ENCODE results near the gene ZGRF1. TPM values are rescaled to one million over a fixed set of nuclear protein-coding genes. Genes with fewer than 3 reads are reported as not detected.

The ZGRF1 gene
- polyA plus RNA-seq, 2 of the 4 experiments (the other 2 are of a cell fraction), result 5.4 to 7.4 TPM

DNA sequence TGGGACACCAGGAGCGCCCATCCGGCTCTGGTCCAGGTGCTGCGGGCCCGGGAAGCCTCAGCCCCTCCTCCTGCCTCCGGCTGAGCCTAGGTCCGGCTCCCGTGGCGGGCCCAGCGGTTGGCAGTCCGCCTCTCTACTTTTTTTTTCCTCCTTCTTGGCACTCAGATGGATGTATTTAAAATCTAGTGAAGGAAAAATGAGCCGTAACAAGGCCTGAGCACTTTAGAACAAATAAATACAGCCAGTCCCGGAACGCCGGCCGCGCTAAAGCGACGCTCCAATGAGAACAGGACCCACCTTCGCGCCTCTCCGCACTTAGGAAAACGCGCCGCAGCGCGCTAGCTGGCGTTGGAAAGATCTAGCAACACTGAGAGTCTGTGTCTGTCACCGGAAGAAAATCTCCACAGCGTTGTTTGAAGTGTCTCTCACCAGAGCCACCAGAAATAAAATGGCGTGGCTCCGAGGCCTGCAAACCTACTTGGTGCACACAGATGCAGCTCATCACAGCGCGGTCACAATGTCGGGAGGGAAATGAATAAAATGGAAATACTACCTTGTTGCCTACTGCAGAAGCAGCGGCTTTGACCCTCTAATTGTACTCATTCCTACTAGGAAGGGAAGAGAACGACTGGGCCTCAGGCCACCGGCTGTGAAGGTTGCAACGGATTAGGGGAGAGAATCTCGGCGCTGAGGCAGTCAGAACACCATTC is 125.5 kb downstream of the ZGRF1 start:
- ATAC-seq (no peak), DNase-seq (ENCODE audit: low read depth in 1 of 2, low spot score in 1 of 2) (no peak), FAIRE-seq (no peak)
- H3K27ac ChIP-seq, result no peak overlapping the region
- H3K9me3 ChIP-seq, result no peaks in the 10 kb centered on the region
- ChIA-PET POLR2A (no interaction called here), CTCF (interaction anchor here (0.5 to 1.9 kb wide), 4 partner anchors 93 to 255 kb away, joined by 3 to 6 read pairs (median 3); no protein-coding TSS in a partner anchor)
- TF ChIP-seq BHLHE40 (IDR thresholded peaks at IDR 0.05; ENCODE audit: low read depth, low read length) (no peak), GATA3 (IDR thresholded peaks at IDR 0.05; ENCODE audit: borderline replicate concordance) (no peak), JUN (IDR thresholded peaks at IDR 0.05) (no peak), FOXS1 (CRISPR knock-in tag; IDR thresholded peaks at IDR 0.05) (no peak), POLR2A (IDR thresholded peaks at IDR 0.05; ENCODE audit: low read length) (no peak), HDAC2 (IDR thresholded peaks at IDR 0.05) (no peak), HOXB13 (CRISPR knock-in tag; IDR thresholded peaks at IDR 0.05; ENCODE audit: low read depth) (no peak), FOSL2 (IDR thresholded peaks at IDR 0.05) (no peak), FOSL2 (CRISPR knock-in tag; IDR thresholded peaks at IDR 0.05) (no peak), SMC3 (IDR thresholded peaks at IDR 0.05) (no peak)
- TF ChIP-seq, protein P1, sequence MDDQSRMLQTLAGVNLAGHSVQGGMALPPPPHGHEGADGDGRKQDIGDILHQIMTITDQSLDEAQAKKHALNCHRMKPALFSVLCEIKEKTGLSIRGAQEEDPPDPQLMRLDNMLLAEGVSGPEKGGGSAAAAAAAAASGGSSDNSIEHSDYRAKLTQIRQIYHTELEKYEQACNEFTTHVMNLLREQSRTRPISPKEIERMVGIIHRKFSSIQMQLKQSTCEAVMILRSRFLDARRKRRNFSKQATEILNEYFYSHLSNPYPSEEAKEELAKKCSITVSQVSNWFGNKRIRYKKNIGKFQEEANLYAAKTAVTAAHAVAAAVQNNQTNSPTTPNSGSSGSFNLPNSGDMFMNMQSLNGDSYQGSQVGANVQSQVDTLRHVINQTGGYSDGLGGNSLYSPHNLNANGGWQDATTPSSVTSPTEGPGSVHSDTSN (IDR thresholded peaks at IDR 0.05), result no peak
- TF ChIP-seq, protein P2, sequence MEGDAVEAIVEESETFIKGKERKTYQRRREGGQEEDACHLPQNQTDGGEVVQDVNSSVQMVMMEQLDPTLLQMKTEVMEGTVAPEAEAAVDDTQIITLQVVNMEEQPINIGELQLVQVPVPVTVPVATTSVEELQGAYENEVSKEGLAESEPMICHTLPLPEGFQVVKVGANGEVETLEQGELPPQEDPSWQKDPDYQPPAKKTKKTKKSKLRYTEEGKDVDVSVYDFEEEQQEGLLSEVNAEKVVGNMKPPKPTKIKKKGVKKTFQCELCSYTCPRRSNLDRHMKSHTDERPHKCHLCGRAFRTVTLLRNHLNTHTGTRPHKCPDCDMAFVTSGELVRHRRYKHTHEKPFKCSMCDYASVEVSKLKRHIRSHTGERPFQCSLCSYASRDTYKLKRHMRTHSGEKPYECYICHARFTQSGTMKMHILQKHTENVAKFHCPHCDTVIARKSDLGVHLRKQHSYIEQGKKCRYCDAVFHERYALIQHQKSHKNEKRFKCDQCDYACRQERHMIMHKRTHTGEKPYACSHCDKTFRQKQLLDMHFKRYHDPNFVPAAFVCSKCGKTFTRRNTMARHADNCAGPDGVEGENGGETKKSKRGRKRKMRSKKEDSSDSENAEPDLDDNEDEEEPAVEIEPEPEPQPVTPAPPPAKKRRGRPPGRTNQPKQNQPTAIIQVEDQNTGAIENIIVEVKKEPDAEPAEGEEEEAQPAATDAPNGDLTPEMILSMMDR (IDR thresholded peaks at IDR 0.05), result no peak
- TF ChIP-seq, protein P3, sequence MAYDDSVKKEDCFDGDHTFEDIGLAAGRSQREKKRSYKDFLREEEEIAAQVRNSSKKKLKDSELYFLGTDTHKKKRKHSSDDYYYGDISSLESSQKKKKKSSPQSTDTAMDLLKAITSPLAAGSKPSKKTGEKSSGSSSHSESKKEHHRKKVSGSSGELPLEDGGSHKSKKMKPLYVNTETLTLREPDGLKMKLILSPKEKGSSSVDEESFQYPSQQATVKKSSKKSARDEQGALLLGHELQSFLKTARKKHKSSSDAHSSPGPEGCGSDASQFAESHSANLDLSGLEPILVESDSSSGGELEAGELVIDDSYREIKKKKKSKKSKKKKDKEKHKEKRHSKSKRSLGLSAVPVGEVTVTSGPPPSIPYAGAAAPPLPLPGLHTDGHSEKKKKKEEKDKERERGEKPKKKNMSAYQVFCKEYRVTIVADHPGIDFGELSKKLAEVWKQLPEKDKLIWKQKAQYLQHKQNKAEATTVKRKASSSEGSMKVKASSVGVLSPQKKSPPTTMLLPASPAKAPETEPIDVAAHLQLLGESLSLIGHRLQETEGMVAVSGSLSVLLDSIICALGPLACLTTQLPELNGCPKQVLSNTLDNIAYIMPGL (CRISPR knock-in tag; IDR thresholded peaks at IDR 0.05; ENCODE audit: borderline replicate concordance), result no peak
- TF ChIP-seq, protein P4, sequence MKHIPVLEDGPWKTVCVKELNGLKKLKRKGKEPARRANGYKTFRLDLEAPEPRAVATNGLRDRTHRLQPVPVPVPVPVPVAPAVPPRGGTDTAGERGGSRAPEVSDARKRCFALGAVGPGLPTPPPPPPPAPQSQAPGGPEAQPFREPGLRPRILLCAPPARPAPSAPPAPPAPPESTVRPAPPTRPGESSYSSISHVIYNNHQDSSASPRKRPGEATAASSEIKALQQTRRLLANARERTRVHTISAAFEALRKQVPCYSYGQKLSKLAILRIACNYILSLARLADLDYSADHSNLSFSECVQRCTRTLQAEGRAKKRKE (CRISPR knock-in tag; IDR thresholded peaks at IDR 0.05; ENCODE audit: low read depth), result no peak
- H3K4me3 ChIP-seq, result no peak overlapping the region
- no peak overlapping the region for H3K4me2 ChIP-seq
- H3K4me1 ChIP-seq, result peaks cover 14% of the 10 kb centered on the region; the same call in 2 of the 3 replicates
- 88% methylated on average over 40 of the region's 40 CpGs for WGBS (ENCODE audit: missing lambda C conversion rate)

DNA sequence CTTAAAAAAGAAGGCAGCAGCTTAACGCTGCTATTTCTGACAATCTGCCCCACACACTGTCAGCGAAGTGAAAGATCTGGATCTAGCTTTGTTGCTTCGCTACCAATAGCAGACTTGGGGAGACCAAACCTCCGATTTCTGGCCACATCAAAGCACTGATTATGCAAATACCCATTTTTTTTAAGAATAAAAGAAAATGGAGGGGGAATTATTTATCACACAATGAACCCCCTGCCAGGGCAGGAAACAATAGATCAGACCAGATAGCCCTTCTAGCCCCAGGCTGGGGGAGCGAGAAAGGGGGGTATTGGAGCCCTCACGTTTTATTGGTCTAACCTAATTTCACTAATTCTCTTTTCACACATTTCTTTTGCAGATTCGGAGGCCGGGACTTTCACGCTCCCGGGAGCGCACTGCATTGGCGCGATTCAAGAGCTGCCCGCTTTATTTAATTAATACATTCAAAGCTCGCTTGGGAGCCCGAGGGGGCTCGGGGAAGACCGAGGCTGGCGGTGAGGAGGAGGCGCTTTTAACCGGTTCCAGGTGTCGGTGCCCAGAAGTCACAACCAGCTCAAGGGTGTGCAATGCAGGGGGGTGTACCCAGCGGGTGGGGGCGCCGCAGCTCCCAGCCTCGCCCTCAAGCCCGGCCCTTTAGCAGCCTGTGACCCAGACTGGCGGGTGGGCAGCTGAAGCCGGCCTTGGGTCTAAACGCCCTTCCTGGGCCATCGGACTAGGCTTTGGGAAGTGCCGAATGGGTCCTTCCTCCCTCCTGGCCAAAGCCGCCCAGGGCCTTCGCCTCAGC is 126.2 kb downstream of the ZGRF1 start:
- TF ChIP-seq EHF (CRISPR knock-in tag; IDR thresholded peaks at IDR 0.05) (no peak), TP53 (CRISPR knock-in tag; IDR thresholded peaks at IDR 0.05) (no peak), PHF8 (IDR thresholded peaks at IDR 0.05; ENCODE audit: borderline replicate concordance, low read depth) (no peak), HDAC2 (IDR thresholded peaks at IDR 0.05) (no peak), ZFP36 (IDR thresholded peaks at IDR 0.05; ENCODE audit: borderline replicate concordance, partially characterized antibody) (no peak), HOXB5 (CRISPR knock-in tag; IDR thresholded peaks at IDR 0.05) (no peak), CBX8 (IDR thresholded peaks at IDR 0.05) (no peak), CHD4 (IDR thresholded peaks at IDR 0.05; ENCODE audit: borderline replicate concordance) (no peak), MYC (IDR thresholded peaks at IDR 0.05; ENCODE audit: borderline replicate concordance, low read length) (no peak), BHLHE40 (IDR thresholded peaks at IDR 0.05; ENCODE audit: low read depth, low read length) (no peak), JUNB (IDR thresholded peaks at IDR 0.05) (no peak), NFE2L2 (conservative IDR thresholded peaks at IDR 0.05; ENCODE audit: low read length) (no peak), NPAS2 (CRISPR knock-in tag; IDR thresholded peaks at IDR 0.05; ENCODE audit: borderline replicate concordance) (no peak), NR3C1 (IDR thresholded peaks at IDR 0.05) (no peak), JUN (IDR thresholded peaks at IDR 0.05) (no peak), CBX2 (IDR thresholded peaks at IDR 0.05; ENCODE audit: borderline replicate concordance, low read depth) (no peak), ZC3H11A (IDR thresholded peaks at IDR 0.05) (no peak)
- TF ChIP-seq, protein P4 (CRISPR knock-in tag; IDR thresholded peaks at IDR 0.05; ENCODE audit: low read depth), result no peak
- TF ChIP-seq, protein P1 (IDR thresholded peaks at IDR 0.05), result no peak
- no peaks in the 10 kb centered on the region for H3K9me3 ChIP-seq
- H3K27ac ChIP-seq, result no peak overlapping the region
- WGBS (ENCODE audit: missing lambda C conversion rate), result 67% methylated on average over 22 of the region's 34 CpGs
- peak overlapping the region; percentile 81 for H3K4me2 ChIP-seq
- no peak for ATAC-seq
- CTCF ChIA-PET, result interaction anchor here (0.5 to 1.7 kb wide), 4 partner anchors 14 to 255 kb away, joined by 3 to 6 read pairs (median 3); no protein-coding TSS in a partner anchor
- FAIRE-seq, result no peak
- DNase-seq (ENCODE audit: low read depth in 1 of 2, low spot score in 1 of 2), result no peak
- peaks cover 10% of the 10 kb centered on the region; the same call in 2 of the 3 replicates for H3K4me1 ChIP-seq
- peak overlapping the region; percentile 30; the same call in 1 of the 3 replicates for H3K4me3 ChIP-seq
- POLR2A ChIA-PET, result no interaction called here

Measured in A549 (cell line).